Activated CD4-positive, alpha-beta T cell treated with anti-CD3 and anti-CD28 coated beads, Interleukin-2, amount 10 ng/mL, durations not matched to agents 7 days and 5 days (primary cell): ENCODE data around the gene RAD51B. TPM values are rescaled to one million over a fixed set of nuclear protein-coding genes. Genes with fewer than 3 reads are reported as not detected.
A peak's percentile ranks its signal among the peaks of the same experiment; 100 is the strongest.
"Not testable (repeated sequence)": the region's sequence is repeated elsewhere in the genome, so short reads cannot be mapped to it uniquely, and the experiment has no call there.

Experiments used
- CTCF ChIA-PET: fragments of 350-600 bp; sonication (Branson Sonifier 250); formaldehyde crosslinking; loops from one replicate; lab custom pipeline; 2021; ENCODE audit warnings: antibody characterized with exemption; lab: Charles Lee
- POLR2A ChIA-PET: fragments of 350-600 bp; sonication (Branson Sonifier 250); formaldehyde crosslinking; loops from one replicate; lab custom pipeline; 2021; ENCODE audit warnings: antibody characterized with exemption; lab: Charles Lee
- DNase-seq: peaks from one replicate; pipeline ENCODE4 v3.0.0-alpha.2; 2020
- H3K27ac Mint-ChIP-seq: one replicate; pipeline ENCODE4 v1.8.0; 2021; ENCODE audit warnings: mild to moderate bottlenecking, moderate library complexity, mixed read lengths
- H3K27me3 Mint-ChIP-seq: one replicate; pipeline ENCODE4 v1.8.0; 2021; ENCODE audit warnings: mixed read lengths
- H3K36me3 Mint-ChIP-seq: one replicate; pipeline ENCODE4 v1.8.0; 2021; ENCODE audit warnings: low read depth, mixed read lengths
- H3K4me1 Mint-ChIP-seq: one replicate; pipeline ENCODE4 v1.8.0; 2021; ENCODE audit warnings: mixed read lengths
- H3K4me3 Mint-ChIP-seq: one replicate; pipeline ENCODE4 v1.8.0; 2021; ENCODE audit warnings: mild to moderate bottlenecking, moderate library complexity, mixed read lengths
- H3K9me3 Mint-ChIP-seq: one replicate; pipeline ENCODE4 v1.8.0; 2021; ENCODE audit warnings: mixed read lengths
- total RNA-seq, 2 experiments: library from RNA; stranded (reverse); gene quantifications; one replicate each; pipeline ENCODE4 v1.2.3, GENCODE V29; 2021

Gene RAD51B
- total RNA-seq, 2 experiments from 2014 or later = 20.6 to 30.3 TPM

- no peak for DNase-seq
- H3K27me3 Mint-ChIP-seq = no peaks in the 10 kb centered on the region
- no peaks in the 10 kb centered on the region for H3K9me3 Mint-ChIP-seq
- CTCF ChIA-PET = interaction anchor here (0.6 to 1.0 kb wide), 2 partner anchors 28 to 63 kb away, joined by 3 read pairs; no protein-coding TSS in a partner anchor
- H3K4me1 Mint-ChIP-seq = peaks cover 19% of the 10 kb centered on the region
- POLR2A ChIA-PET = no interaction called here
- H3K27ac Mint-ChIP-seq = no peak overlapping the region
- no peak overlapping the region for H3K4me3 Mint-ChIP-seq
- H3K36me3 Mint-ChIP-seq = no peaks in the 10 kb centered on the region
Measured at GRCh38 chr14:68660495-68660894, 840.9 kb downstream of the RAD51B start.

- H3K4me1 Mint-ChIP-seq = peaks cover 25% of the 10 kb centered on the region
- no peaks in the 10 kb centered on the region for H3K9me3 Mint-ChIP-seq
- no peaks in the 10 kb centered on the region for H3K27me3 Mint-ChIP-seq
- no peak overlapping the region for H3K4me3 Mint-ChIP-seq
- DNase-seq = no peak
- H3K27ac Mint-ChIP-seq = no peak overlapping the region
- ChIA-PET POLR2A (no interaction called here), CTCF (no interaction called here)
- H3K36me3 Mint-ChIP-seq = no peaks in the 10 kb centered on the region
Measured at GRCh38 chr14:68661226-68662225, 841.9 kb downstream of the RAD51B start.

GRCh38 chr14:68662392-68662791 is 842.8 kb downstream of the RAD51B start:
- POLR2A ChIA-PET = interaction anchor here (0.6 kb wide), 1 partner anchor 279 kb away, joined by 3 read pairs; no protein-coding TSS in a partner anchor
- Mint-ChIP-seq H3K4me3 (no peak overlapping the region), H3K27ac (no peak overlapping the region), H3K27me3 (no peaks in the 10 kb centered on the region), H3K9me3 (peaks cover 3% of the 10 kb centered on the region), H3K36me3 (no peaks in the 10 kb centered on the region), H3K4me1 (peaks cover 25% of the 10 kb centered on the region)
- DNase-seq = no peak
- CTCF ChIA-PET = no interaction called here

DNA sequence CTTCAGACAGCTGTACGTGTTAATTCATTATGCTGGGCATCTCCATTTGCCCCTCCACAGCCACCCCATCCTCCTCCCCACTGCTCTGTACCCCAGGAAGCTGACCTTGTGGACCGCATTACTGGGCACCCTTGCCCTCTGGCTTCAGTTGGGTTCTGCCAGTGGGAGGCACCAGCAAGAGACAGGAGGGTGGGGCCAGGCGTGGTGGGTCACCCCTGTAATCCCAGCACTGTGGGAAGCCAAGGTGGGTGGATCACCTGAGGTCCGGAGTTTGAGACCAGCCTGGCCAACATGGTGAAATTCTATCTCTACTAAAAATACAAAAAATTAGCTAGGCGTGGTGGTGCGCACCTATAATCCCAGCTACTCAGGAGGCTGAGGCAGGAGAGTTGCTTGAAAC is 843.2 kb downstream of the RAD51B start:
- not testable (repeated sequence) for H3K36me3 Mint-ChIP-seq, DNase-seq, H3K9me3 Mint-ChIP-seq, H3K4me3 Mint-ChIP-seq, H3K27me3 Mint-ChIP-seq
- peak overlapping the region; percentile 76 for H3K27ac Mint-ChIP-seq
- ChIA-PET POLR2A (interaction anchor here (0.6 kb wide), 1 partner anchor 280 kb away, joined by 3 read pairs; no protein-coding TSS in a partner anchor), CTCF (interaction anchor here (1.6 to 1.9 kb wide), 2 partner anchors 8 to 82 kb away, joined by 4 to 8 read pairs; no protein-coding TSS in a partner anchor)
- H3K4me1 Mint-ChIP-seq = peaks cover 25% of the 10 kb centered on the region

GRCh38 chr14:68663385-68664076 is 844.0 kb downstream of the RAD51B start:
- no peaks in the 10 kb centered on the region for H3K27me3 Mint-ChIP-seq
- peaks cover 3% of the 10 kb centered on the region for H3K9me3 Mint-ChIP-seq
- H3K27ac Mint-ChIP-seq = peak overlapping the region; percentile 76
- H3K4me3 Mint-ChIP-seq = peak overlapping the region; percentile 47
- CTCF ChIA-PET = interaction anchor here (0.5 to 2.1 kb wide), 8 partner anchors 9 to 126 kb away, joined by 3 to 8 read pairs (median 4); no protein-coding TSS in a partner anchor
- POLR2A ChIA-PET = interaction anchor here (0.6 to 0.9 kb wide), 3 partner anchors 130 to 280 kb away, joined by 3 read pairs; no protein-coding TSS in a partner anchor
- peaks cover 25% of the 10 kb centered on the region for H3K4me1 Mint-ChIP-seq
- no peaks in the 10 kb centered on the region for H3K36me3 Mint-ChIP-seq
- no peak for DNase-seq

- CTCF ChIA-PET = interaction anchor here (0.5 to 2.1 kb wide), 9 partner anchors 10 to 125 kb away, joined by 3 to 8 read pairs (median 4); no protein-coding TSS in a partner anchor
- DNase-seq = peak; percentile 23
- no peak overlapping the region for H3K4me3 Mint-ChIP-seq
- H3K27me3 Mint-ChIP-seq = no peaks in the 10 kb centered on the region
- H3K9me3 Mint-ChIP-seq = peaks cover 3% of the 10 kb centered on the region
- POLR2A ChIA-PET = interaction anchor here (0.7 to 0.9 kb wide), 2 partner anchors 129 to 151 kb away, joined by 3 read pairs; no protein-coding TSS in a partner anchor
- H3K27ac Mint-ChIP-seq = no peak overlapping the region
- H3K36me3 Mint-ChIP-seq = no peaks in the 10 kb centered on the region
- H3K4me1 Mint-ChIP-seq = peaks cover 25% of the 10 kb centered on the region
Measured at GRCh38 chr14:68664225-68664681, 844.7 kb downstream of the RAD51B start.

DNA sequence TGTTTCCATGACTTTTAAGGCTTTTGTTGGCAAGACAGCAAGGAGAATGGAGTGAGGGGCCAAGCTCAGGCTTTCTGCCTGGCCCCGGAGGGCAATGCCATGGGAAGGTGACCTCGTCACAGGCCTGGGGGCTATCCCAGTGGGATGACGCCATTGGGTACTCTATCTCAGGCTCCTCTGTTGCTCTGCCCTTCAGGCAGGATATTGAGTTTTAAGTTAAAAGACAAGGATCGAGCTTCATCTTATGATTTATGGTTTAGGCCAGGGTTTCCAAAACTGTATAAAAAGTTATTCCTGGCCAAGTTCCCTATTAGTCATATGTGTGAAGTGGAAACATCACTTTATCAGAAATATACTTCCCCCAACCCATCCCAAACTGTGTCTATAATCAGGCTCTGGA is 845.6 kb downstream of the RAD51B start:
- H3K4me3 Mint-ChIP-seq = no peak overlapping the region
- POLR2A ChIA-PET = no interaction called here

GRCh38 chr14:68665792-68666204 is 846.2 kb downstream of the RAD51B start:
- H3K4me3 Mint-ChIP-seq = no peak overlapping the region
- H3K36me3 Mint-ChIP-seq = no peaks in the 10 kb centered on the region
- H3K27me3 Mint-ChIP-seq = no peaks in the 10 kb centered on the region
- ChIA-PET POLR2A (no interaction called here), CTCF (interaction anchor here (1.2 to 1.5 kb wide), 3 partner anchors 22 to 124 kb away, joined by 3 read pairs; no protein-coding TSS in a partner anchor)
- H3K4me1 Mint-ChIP-seq = peaks cover 25% of the 10 kb centered on the region
- no peak overlapping the region for H3K27ac Mint-ChIP-seq
- DNase-seq = no peak
- H3K9me3 Mint-ChIP-seq = peaks cover 3% of the 10 kb centered on the region

More for the DNA sequence above, 845.6 kb downstream of the RAD51B start:
- no peaks in the 10 kb centered on the region for H3K36me3 Mint-ChIP-seq
- H3K9me3 Mint-ChIP-seq = peaks cover 3% of the 10 kb centered on the region
- DNase-seq = no peak
- no peak overlapping the region for H3K27ac Mint-ChIP-seq
- peaks cover 25% of the 10 kb centered on the region for H3K4me1 Mint-ChIP-seq
- CTCF ChIA-PET = interaction anchor here (1.1 to 2.1 kb wide), 4 partner anchors 18 to 119 kb away, joined by 3 to 7 read pairs (median 3); no protein-coding TSS in a partner anchor
- H3K27me3 Mint-ChIP-seq = no peaks in the 10 kb centered on the region

DNA sequence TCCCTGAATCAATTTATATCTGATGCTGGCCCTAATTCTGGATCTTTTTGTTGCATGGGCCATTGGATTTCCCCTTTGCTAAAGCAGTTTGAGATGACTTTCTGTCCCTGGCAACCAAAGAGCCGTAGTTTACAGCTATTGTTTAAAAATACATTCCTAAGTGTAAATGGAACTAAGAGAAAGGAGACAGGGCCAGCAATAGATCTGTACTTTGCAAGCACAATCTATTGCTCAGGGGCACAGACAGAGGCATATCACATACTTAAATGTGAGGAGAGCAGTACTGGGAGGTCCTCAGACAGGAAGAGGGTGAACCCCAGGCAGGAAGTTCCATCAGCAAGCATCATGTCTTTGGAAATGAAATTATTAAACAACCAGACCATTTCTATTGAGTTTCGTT is 846.7 kb downstream of the RAD51B start:
- H3K36me3 Mint-ChIP-seq = no peaks in the 10 kb centered on the region
- H3K27ac Mint-ChIP-seq = no peak overlapping the region
- no peak overlapping the region for H3K4me3 Mint-ChIP-seq
- peaks cover 3% of the 10 kb centered on the region for H3K9me3 Mint-ChIP-seq
- peaks cover 25% of the 10 kb centered on the region for H3K4me1 Mint-ChIP-seq
- no peak for DNase-seq
- no peaks in the 10 kb centered on the region for H3K27me3 Mint-ChIP-seq
- CTCF ChIA-PET = interaction anchor here (1.2 to 1.5 kb wide), 2 partner anchors 23 to 124 kb away, joined by 3 read pairs; no protein-coding TSS in a partner anchor
- POLR2A ChIA-PET = no interaction called here

- H3K9me3 Mint-ChIP-seq = peaks cover 3% of the 10 kb centered on the region
- H3K27me3 Mint-ChIP-seq = no peaks in the 10 kb centered on the region
- H3K36me3 Mint-ChIP-seq = no peaks in the 10 kb centered on the region
- ChIA-PET POLR2A (no interaction called here), CTCF (interaction anchor here (0.7 to 1.5 kb wide), 2 partner anchors 16 to 123 kb away, joined by 3 read pairs; no protein-coding TSS in a partner anchor)
- peaks cover 25% of the 10 kb centered on the region for H3K4me1 Mint-ChIP-seq
- H3K4me3 Mint-ChIP-seq = no peak overlapping the region
- DNase-seq = no peak
- no peak overlapping the region for H3K27ac Mint-ChIP-seq
Measured at GRCh38 chr14:68666899-68667298, 847.3 kb downstream of the RAD51B start.

- Mint-ChIP-seq H3K9me3 (peaks cover 3% of the 10 kb centered on the region), H3K27ac (no peak overlapping the region), H3K27me3 (no peaks in the 10 kb centered on the region), H3K36me3 (no peaks in the 10 kb centered on the region), H3K4me1 (peaks cover 25% of the 10 kb centered on the region), H3K4me3 (no peak overlapping the region)
- ChIA-PET POLR2A (interaction anchor here (0.8 kb wide), 1 partner anchor 119 kb away, joined by 3 read pairs; no protein-coding TSS in a partner anchor), CTCF (interaction anchor here (0.7 to 1.5 kb wide), 2 partner anchors 16 to 122 kb away, joined by 3 read pairs; no protein-coding TSS in a partner anchor)
- no peak for DNase-seq
Measured at GRCh38 chr14:68667313-68667791, 847.8 kb downstream of the RAD51B start.

- Mint-ChIP-seq H3K4me3 (no peak overlapping the region), H3K9me3 (peaks cover 3% of the 10 kb centered on the region), H3K36me3 (no peaks in the 10 kb centered on the region), H3K4me1 (peaks cover 25% of the 10 kb centered on the region), H3K27ac (no peak overlapping the region), H3K27me3 (no peaks in the 10 kb centered on the region)
- no peak for DNase-seq
- CTCF ChIA-PET = no interaction called here
- POLR2A ChIA-PET = interaction anchor here (0.8 kb wide), 1 partner anchor 118 kb away, joined by 3 read pairs; no protein-coding TSS in a partner anchor
Measured at GRCh38 chr14:68668028-68668427, 848.4 kb downstream of the RAD51B start.
